H9 (cell line): Measurements from ENCODE around the gene FBN3. TPM values are rescaled to one million over a fixed set of nuclear protein-coding genes. Genes with fewer than 3 reads are reported as not detected.

ENCODE experiments used
- DNase-seq: peaks from one replicate; pipeline ENCODE4 v3.0.0-alpha.2; 2017
- H2AFZ ChIP-seq: one replicate; pipeline ENCODE4 v1.6.1; 2013; ENCODE audit warnings: mild to moderate bottlenecking, low read length, control low read depth, moderate library complexity
- H2AK5ac ChIP-seq: 2 replicates; pipeline ENCODE4 v1.6.1; 2013; ENCODE audit warnings: low read length, control low read depth, mixed read lengths; ENCODE audit not compliant: insufficient read length
- H2BK120ac ChIP-seq: one replicate; pipeline ENCODE4 v1.6.1; 2013; ENCODE audit warnings: low read depth, mild to moderate bottlenecking, low read length, control low read depth, inconsistent platforms; ENCODE audit not compliant: poor library complexity, severe bottlenecking
- H2BK12ac ChIP-seq: 2 replicates; pipeline ENCODE4 v1.6.1; 2013; ENCODE audit warnings: low read length, control low read depth, mixed read lengths, low read depth; ENCODE audit not compliant: insufficient read length
- H2BK15ac ChIP-seq: 2 replicates; pipeline ENCODE4 v1.6.1; 2013; ENCODE audit warnings: low read depth, low read length, control low read depth
- H2BK20ac ChIP-seq: one replicate; pipeline ENCODE4 v1.6.1; 2013; ENCODE audit warnings: low read depth, mild to moderate bottlenecking, low read length, control low read depth, inconsistent platforms; ENCODE audit not compliant: poor library complexity, severe bottlenecking
- H2BK5ac ChIP-seq: 2 replicates; pipeline ENCODE4 v1.6.1; 2013; ENCODE audit warnings: low read length, control low read depth, mixed read lengths; ENCODE audit not compliant: insufficient read length
- H3K14ac ChIP-seq: 2 replicates; pipeline ENCODE4 v1.6.1; 2013; ENCODE audit warnings: low read length, control low read depth; ENCODE audit not compliant: insufficient read depth
- H3K18ac ChIP-seq: 2 replicates; pipeline ENCODE4 v1.6.1; 2013; ENCODE audit warnings: low read depth, mild to moderate bottlenecking, mixed read lengths, low read length, control low read depth; ENCODE audit not compliant: insufficient read length
- H3K23ac ChIP-seq: 2 replicates; pipeline ENCODE4 v1.6.1; 2013; ENCODE audit warnings: low read length, control low read depth, mixed read lengths, low read depth; ENCODE audit not compliant: insufficient read length
- H3K23me2 ChIP-seq: 2 replicates; pipeline ENCODE4 v1.6.1; 2013; ENCODE audit warnings: low read depth, mild to moderate bottlenecking, mixed read lengths, low read length, control low read depth; ENCODE audit not compliant: insufficient read length, poor library complexity, severe bottlenecking
- H3K27ac ChIP-seq: 2 replicates; pipeline ENCODE4 v1.5.1; 2013; ENCODE audit warnings: low read length, control low read depth, mixed read lengths, low read depth; ENCODE audit not compliant: insufficient read length
- H3K27me3 ChIP-seq: 2 replicates; pipeline ENCODE4 v1.6.1; 2013; ENCODE audit warnings: low read length, control low read depth, inconsistent platforms; ENCODE audit not compliant: insufficient read depth
- H3K4ac ChIP-seq: 2 replicates; pipeline ENCODE4 v1.6.1; 2013; ENCODE audit warnings: low read depth, mild to moderate bottlenecking, control low read depth, inconsistent platforms, low read length, moderate library complexity
- H3K4me1 ChIP-seq: 2 replicates; pipeline ENCODE4 v1.6.1; 2013; ENCODE audit warnings: low read length, control low read depth, inconsistent platforms; ENCODE audit not compliant: insufficient read depth
- H3K4me2 ChIP-seq: 2 replicates; pipeline ENCODE4 v1.6.1; 2013; ENCODE audit warnings: low read length, control low read depth, mixed read lengths; ENCODE audit not compliant: insufficient read length, insufficient read depth
- H3K56ac ChIP-seq: 2 replicates; pipeline ENCODE4 v1.6.1; 2013; ENCODE audit warnings: low read depth, mild to moderate bottlenecking, mixed read lengths, low read length, control low read depth; ENCODE audit not compliant: insufficient read length
- H3K79me1 ChIP-seq: 2 replicates; pipeline ENCODE4 v1.6.1; 2013; ENCODE audit warnings: low read depth, mild to moderate bottlenecking, moderate library complexity, low read length, control low read depth, inconsistent platforms; ENCODE audit not compliant: insufficient read depth, poor library complexity, severe bottlenecking
- H3K79me2 ChIP-seq: 2 replicates; pipeline ENCODE4 v1.6.1; 2013; ENCODE audit warnings: low read length, control low read depth, inconsistent platforms; ENCODE audit not compliant: insufficient read depth
- H3K9ac ChIP-seq: 2 replicates; pipeline ENCODE4 v1.6.1; 2013; ENCODE audit warnings: low read length, control low read depth, mixed read lengths; ENCODE audit not compliant: insufficient read length; ENCODE audit errors: extremely low read depth
- H3K9me3 ChIP-seq: one replicate; pipeline ENCODE4 v1.6.1; 2013; ENCODE audit warnings: low read depth, low read length, inconsistent platforms; ENCODE audit not compliant: control insufficient read depth
- H3T11ph ChIP-seq: one replicate; pipeline ENCODE4 v1.6.1; 2013; ENCODE audit warnings: mild to moderate bottlenecking, low read length, control low read depth, inconsistent platforms
- H4K20me1 ChIP-seq: one replicate; pipeline ENCODE4 v1.6.1; 2013; ENCODE audit not compliant: control insufficient read depth, insufficient read length, insufficient read depth
- H4K5ac ChIP-seq: 2 replicates; pipeline ENCODE4 v1.6.1; 2013; ENCODE audit warnings: low read depth, mild to moderate bottlenecking, mixed read lengths, low read length, control low read depth; ENCODE audit not compliant: insufficient read length
- H4K8ac ChIP-seq: replicated peaks from 2 replicates; pipeline ENCODE4 v1.6.1; 2013; ENCODE audit warnings: low read length, control low read depth, mixed read lengths, low read depth; ENCODE audit not compliant: insufficient read length
- H4K91ac ChIP-seq: 2 replicates; pipeline ENCODE4 v1.6.1; 2013; ENCODE audit warnings: low read depth, mild to moderate bottlenecking, moderate library complexity, mixed read lengths, low read length, control low read depth; ENCODE audit not compliant: insufficient read length
- H3K27ac Mint-ChIP-seq, 3 experiments: 2 replicates in 2 of 3; 3 replicates in 1 of 3; pipeline ENCODE4 v1.8.0; 2020 to 2021; ENCODE audit warnings: mixed read lengths in 3 of 3, mild to moderate bottlenecking in 1 of 3, moderate library complexity in 1 of 3
- H3K27me3 Mint-ChIP-seq: 2 replicates; pipeline ENCODE4 v1.8.0; 2021; ENCODE audit warnings: low read depth, mild to moderate bottlenecking, moderate library complexity, mixed read lengths
- H3K36me3 Mint-ChIP-seq, 3 experiments: 2 replicates in 2 of 3; 3 replicates in 1 of 3; pipeline ENCODE4 v1.8.0; 2020 to 2021; ENCODE audit warnings: low read depth in 3 of 3, mixed read lengths in 3 of 3; ENCODE audit not compliant: insufficient read depth in 1 of 3
- H3K4me1 Mint-ChIP-seq, 2 experiments: 2 replicates each; pipeline ENCODE4 v1.8.0; 2020; ENCODE audit warnings: mixed read lengths in 2 of 2
- H3K4me3 Mint-ChIP-seq, 2 experiments: 2 replicates in 1 of 2; 3 replicates in 1 of 2; pipeline ENCODE4 v1.8.0; 2020 to 2021; ENCODE audit warnings: mild to moderate bottlenecking in 2 of 2, mixed read lengths in 2 of 2, moderate library complexity in 1 of 2
- H3K9me3 Mint-ChIP-seq, 2 experiments: 2 replicates in 1 of 2; 3 replicates in 1 of 2; pipeline ENCODE4 v1.8.0; 2020; ENCODE audit warnings: mild to moderate bottlenecking in 2 of 2, mixed read lengths in 2 of 2, moderate library complexity in 1 of 2
- CTCF ChIP-seq: fragments of 200-600 bp; sonication (generic); conservative IDR thresholded peaks from 3 replicates; pipeline ENCODE4 v1.8.0; 2021; ENCODE audit warnings: antibody characterized with exemption, mild to moderate bottlenecking
- WGBS: extraction: QIAGEN DNeasy Blood & Tissue Kit; methylation state at CpG from one replicate; pipeline ENCODE4 v1.1.7; 2013; ENCODE audit warnings: missing lambda C conversion rate, low lambda C conversion rate, mixed read lengths; ENCODE audit not compliant: insufficient read length; ENCODE audit errors: extremely low coverage; 5-methylcytosine and 5-hydroxymethylcytosine counted together
- total RNA-seq: library from RNA; stranded (reverse); gene quantifications from 2 replicates; pipeline ENCODE4 v1.2.1, GENCODE V29; 2021

FBN3 gene
- total RNA-seq, 1 experiment from 2014 or later: 31.0 TPM

- Mint-ChIP-seq H3K4me3 (peak overlapping the region in 1 of 2 experiments; percentile 24; a peak in 3 of 5 replicates), H3K27me3 (peaks cover 5% of the 10 kb centered on the region), H3K9me3 (no peaks in the 10 kb centered on the region), H3K4me1 (peaks cover 35 to 43% of the 10 kb centered on the region in 2 experiments), H3K27ac (no peak overlapping the region; a peak in 1 of 7 replicates), H3K36me3 (peaks cover 0 to 7% (median 3%) of the 10 kb centered on the region in 3 experiments; a peak in 3 of 7 replicates)
- Histone ChIP-seq H3K14ac (no peak overlapping the region), H2BK120ac (no peak overlapping the region), H4K5ac (no peak overlapping the region), H3K27ac (no peak overlapping the region), H2BK20ac (no peak overlapping the region), H4K8ac (no peak overlapping the region), H3K18ac (no peak overlapping the region), H3K4ac (no peak overlapping the region), H3K23me2 (peaks cover 6% of the 10 kb centered on the region), H3K56ac (no peak overlapping the region), H3K79me2 (no peaks in the 10 kb centered on the region), H3K4me2 (no peak overlapping the region), H3T11ph (no peak overlapping the region), H4K20me1 (no peaks in the 10 kb centered on the region), H3K4me1 (no peaks in the 10 kb centered on the region), H4K91ac (no peak overlapping the region), H2BK12ac (no peak overlapping the region), H3K9me3 (no peaks in the 10 kb centered on the region), H3K27me3 (no peaks in the 10 kb centered on the region), H3K23ac (no peak overlapping the region), H2BK5ac (no peak overlapping the region), H2AFZ (no peak overlapping the region), H2AK5ac (no peak overlapping the region), H3K79me1 (no peaks in the 10 kb centered on the region), H2BK15ac (no peak overlapping the region), H3K9ac (no peak overlapping the region)
- no peak for DNase-seq
- WGBS: no CpG with 5 or more reads among the region's 15 CpGs
- no peak for TF ChIP-seq CTCF
These were observed 1.8 kb upstream of the FBN3 start for GRCh38 chr19:8150998-8151766.
